ENCODE data around the gene MGAT4A. TPM values are rescaled to one million over a fixed set of nuclear protein-coding genes. Genes with fewer than 3 reads are reported as not detected.

The MGAT4A gene
- total and polyA plus RNA-seq, 7 donors = 9.5 to 28.2 (median 21.6) TPM

DNA sequence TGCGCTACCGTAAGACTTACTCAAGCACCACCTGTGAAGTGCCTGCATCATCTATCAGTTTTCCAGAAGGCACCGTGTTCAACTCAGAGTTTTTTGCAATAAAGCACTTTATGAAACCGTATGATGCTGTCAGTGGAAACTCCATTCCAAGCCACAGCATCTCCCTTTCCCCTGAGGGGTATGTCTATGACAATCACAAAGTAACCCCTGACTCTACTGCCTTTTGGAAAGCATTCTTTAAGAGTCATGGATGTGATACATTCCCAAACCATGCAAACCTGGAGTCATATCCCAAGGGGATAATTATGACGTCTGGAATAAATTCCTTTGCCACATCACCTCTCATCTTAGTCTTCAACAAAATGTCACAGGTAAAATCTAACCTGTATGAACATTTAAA, 83.3 kb downstream of the MGAT4A start:
- no peaks in the 10 kb centered on the region for H3K4me1 ChIP-seq
- no peak for DNase-seq
- no peak for TF ChIP-seq POLR2A (IDR thresholded peaks at IDR 0.05)
- no peak for TF ChIP-seq POLR2AphosphoS5 (IDR thresholded peaks at IDR 0.05)
- TF ChIP-seq EP300 (IDR thresholded peaks at IDR 0.05) = no peak
- TF ChIP-seq CTCF (IDR thresholded peaks at IDR 0.05) = no peak
- H3K36me3 ChIP-seq = peaks cover 0 to 16% (median 0%) of the 10 kb centered on the region in 4 donors
- H3K27ac ChIP-seq = no peak overlapping the region
- no peaks in the 10 kb centered on the region for H3K27me3 ChIP-seq
- H3K4me3 ChIP-seq = no peak overlapping the region
- intact Hi-C loops (cut with DNase I) = loop anchor here (10.0 kb wide), 1 partner anchor 417 kb away; no protein-coding TSS in a partner anchor
- 83 to 84% methylated on average over 5 of the region's 5 CpGs for WGBS, 2 donors
- H3K9me3 ChIP-seq = no peaks in the 10 kb centered on the region

DNA sequence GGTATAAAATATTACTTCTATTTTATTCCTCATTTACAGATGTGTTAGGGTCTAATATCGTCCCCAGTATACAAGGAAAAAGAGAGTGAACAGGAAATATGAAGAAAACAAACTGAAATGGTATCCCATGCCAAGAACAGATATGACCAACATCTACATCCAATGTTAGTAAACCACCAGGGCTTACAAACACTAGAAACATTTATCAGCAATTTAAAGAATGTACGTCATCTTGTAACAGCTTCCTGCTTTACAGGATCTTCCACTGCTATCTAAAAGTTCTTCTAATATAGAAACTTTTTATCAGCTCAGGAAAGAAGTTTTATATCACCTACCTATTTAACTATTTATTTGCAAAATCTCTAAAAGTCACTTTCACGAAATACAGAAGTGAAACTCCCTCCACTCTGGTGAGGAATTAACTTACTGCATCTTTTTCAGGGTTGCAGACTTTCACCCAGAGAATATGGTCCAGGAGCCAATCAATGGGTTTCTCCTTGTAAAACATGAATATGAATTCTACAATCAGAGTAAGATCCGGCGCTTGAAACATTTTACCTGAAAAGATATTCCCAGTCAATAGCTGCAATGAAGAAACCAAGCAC, 87.3 kb downstream of the MGAT4A start:
- intact Hi-C loops (cut with DNase I) = loop anchor here (10.0 kb wide), 1 partner anchor 421 kb away; no protein-coding TSS in a partner anchor
- H3K4me3 ChIP-seq = no peak overlapping the region
- no peak for DNase-seq
- no peak overlapping the region for H3K27ac ChIP-seq
- no peaks in the 10 kb centered on the region for H3K9me3 ChIP-seq
- H3K4me1 ChIP-seq = no peaks in the 10 kb centered on the region
- peaks cover 0 to 43% (median under 1%) of the 10 kb centered on the region in 4 donors for H3K36me3 ChIP-seq
- TF ChIP-seq CTCF (IDR thresholded peaks at IDR 0.05) = no peak
- no peak for TF ChIP-seq EP300 (IDR thresholded peaks at IDR 0.05)
- TF ChIP-seq POLR2AphosphoS5 (IDR thresholded peaks at IDR 0.05) = no peak
- TF ChIP-seq POLR2A (IDR thresholded peaks at IDR 0.05) = no peak
- WGBS, 2 donors = 88 to 89% methylated on average over 5 of the region's 5 CpGs
- no peaks in the 10 kb centered on the region for H3K27me3 ChIP-seq

DNA sequence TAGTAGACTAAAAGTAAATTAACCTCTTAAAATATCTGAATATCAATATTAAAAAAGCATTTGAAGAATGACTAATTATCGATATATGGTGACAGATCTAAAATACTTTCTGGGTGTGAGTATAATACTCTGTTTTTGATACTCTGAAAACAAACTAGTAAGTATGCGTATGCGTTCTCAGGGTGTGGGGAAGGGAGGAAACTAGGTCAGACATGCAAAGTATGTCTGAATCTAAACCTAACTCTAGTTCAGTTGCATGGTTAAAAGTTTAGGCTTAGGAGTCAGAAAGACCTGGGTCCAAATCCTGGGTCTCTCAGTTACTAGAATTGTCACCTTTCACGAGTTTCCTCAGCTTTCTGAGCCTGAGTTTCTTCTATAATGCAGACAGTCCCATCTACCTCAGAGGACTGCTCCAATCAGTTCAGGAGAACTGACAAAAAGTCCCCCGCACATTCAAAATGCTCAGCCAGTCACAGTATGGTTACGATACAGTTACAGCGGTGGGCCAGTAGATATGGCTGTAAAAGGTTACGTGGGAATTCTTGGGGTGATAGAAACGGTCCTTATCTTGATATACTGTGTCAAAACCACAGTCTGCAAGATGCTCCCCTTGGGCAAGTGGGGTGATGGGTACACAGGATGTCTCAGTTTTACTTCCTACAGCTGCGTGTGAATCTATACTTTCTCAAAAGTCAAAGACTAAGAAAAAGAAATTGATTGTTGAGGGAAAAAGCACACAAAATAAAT, 93.4 kb downstream of the MGAT4A start:
- H3K27ac ChIP-seq = no peak overlapping the region
- H3K4me1 ChIP-seq = no peaks in the 10 kb centered on the region
- H3K27me3 ChIP-seq = no peaks in the 10 kb centered on the region
- H3K9me3 ChIP-seq = no peaks in the 10 kb centered on the region
- peaks cover 4 to 77% (median 11%) of the 10 kb centered on the region in 4 donors for H3K36me3 ChIP-seq
- WGBS, 2 donors = 71 to 82% methylated on average over 10 of the region's 10 CpGs
- DNase-seq = no peak
- TF ChIP-seq EP300 (IDR thresholded peaks at IDR 0.05) (no peak), POLR2AphosphoS5 (IDR thresholded peaks at IDR 0.05) (no peak), CTCF (IDR thresholded peaks at IDR 0.05) (no peak), POLR2A (IDR thresholded peaks at IDR 0.05) (no peak)
- intact Hi-C loops (cut with DNase I) = no loop called here
- no peak overlapping the region for H3K4me3 ChIP-seq

DNA sequence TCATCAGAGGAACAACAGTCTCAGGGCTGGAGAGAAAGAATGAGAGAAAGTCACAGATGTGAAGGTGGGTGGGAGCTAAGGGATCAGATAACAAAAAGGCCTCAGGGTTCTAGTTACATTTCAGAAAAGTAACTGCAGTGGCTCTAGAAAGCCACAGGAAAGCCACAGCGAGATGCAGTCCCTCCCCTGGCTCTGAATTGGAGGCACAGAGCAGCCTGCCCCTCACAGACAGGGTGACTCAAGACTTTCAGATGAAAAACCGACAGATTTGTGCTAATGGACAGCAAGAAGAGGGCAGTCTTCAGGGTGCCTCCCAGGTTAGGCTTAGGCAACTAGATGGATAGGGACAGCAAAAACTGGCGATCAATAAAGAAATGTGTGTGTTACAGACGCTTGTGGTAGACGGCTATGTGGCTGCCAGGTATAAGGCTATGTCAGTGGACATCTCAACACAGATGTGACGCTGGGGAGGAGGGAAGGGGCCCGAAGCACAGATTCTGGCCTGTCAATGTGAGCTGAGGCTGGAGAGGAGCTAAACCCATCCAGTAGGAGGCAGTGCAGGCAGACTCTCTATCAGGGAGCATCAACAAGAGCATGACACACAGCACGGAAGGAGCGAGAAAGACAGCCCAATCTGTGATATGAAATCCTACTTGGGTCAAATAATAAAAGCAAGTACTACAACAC, 96.4 kb downstream of the MGAT4A start:
- WGBS, 2 donors = 75 to 86% methylated on average over 9 of the region's 9 CpGs
- TF ChIP-seq CTCF (IDR thresholded peaks at IDR 0.05) (no peak), POLR2AphosphoS5 (IDR thresholded peaks at IDR 0.05) (no peak), POLR2A (IDR thresholded peaks at IDR 0.05) (no peak), EP300 (IDR thresholded peaks at IDR 0.05) (no peak)
- H3K27me3 ChIP-seq = no peaks in the 10 kb centered on the region
- no peak for DNase-seq
- no peaks in the 10 kb centered on the region for H3K4me1 ChIP-seq
- H3K36me3 ChIP-seq = peaks cover 4 to 72% (median 11%) of the 10 kb centered on the region in 4 donors
- no peak overlapping the region for H3K27ac ChIP-seq
- no peak overlapping the region for H3K4me3 ChIP-seq
- H3K9me3 ChIP-seq = no peaks in the 10 kb centered on the region
- intact Hi-C loops (cut with DNase I) = no loop called here

Data from sigmoid colon (tissue), 7 donors.